Thyroid gland (tissue), 4 donors: ENCODE data around the gene HSFY1.
"Not testable (repeated sequence)": the region's sequence is repeated elsewhere in the genome, so short reads cannot be mapped to it uniquely, and the experiment has no call there.

ENCODE experiments used
- CTCF ChIP-seq, 6 experiments: fragments of 200-600 bp in 3 of 6; fragments of 450-650 bp in 3 of 6; sonication (generic) in 3 of 6; IDR thresholded peaks; one replicate each; pipeline ENCODE4 v1.5.1; 2016 to 2019; ENCODE audit warnings: antibody characterized with exemption in 6 of 6, mild to moderate bottlenecking in 2 of 6, inconsistent platforms in 1 of 6, moderate library complexity in 1 of 6
- POLR2A ChIP-seq, 2 donors: fragments of 450-650 bp; IDR thresholded peaks; one replicate each; pipeline ENCODE4 v1.6.1; 2017; ENCODE audit warnings: antibody characterized with exemption in 2 of 2, mild to moderate bottlenecking in 2 of 2, moderate library complexity in 1 of 2

DNA sequence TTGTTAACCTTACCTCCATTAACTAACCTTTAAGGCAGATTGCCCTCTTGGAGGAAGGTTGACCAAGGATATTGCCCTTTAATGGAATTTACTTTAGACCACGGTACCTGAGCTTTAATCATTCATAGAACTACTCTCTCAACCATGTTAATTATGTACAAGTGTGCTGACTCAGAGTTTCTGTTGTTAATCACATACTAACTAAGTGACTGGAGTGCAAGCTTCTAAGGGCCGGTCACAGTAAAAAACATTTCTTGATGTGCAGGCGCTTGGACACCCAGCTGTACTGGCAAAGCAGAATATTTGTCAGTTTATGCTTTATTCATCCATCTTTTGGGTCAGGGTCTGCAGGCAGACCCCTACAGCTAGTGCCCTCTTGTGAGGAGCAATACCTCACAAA, 6.6 kb downstream of the HSFY1 start:
- not testable (repeated sequence) for TF ChIP-seq CTCF, POLR2A (IDR thresholded peaks at IDR 0.05)
